H1 (cell line): ENCODE results near the gene COQ2. TPM values are rescaled to one million over a fixed set of nuclear protein-coding genes. Genes with fewer than 3 reads are reported as not detected.

Source experiments
- FOSL1 ChIP-seq: IDR thresholded peaks from 2 replicates; pipeline ENCODE4 v1.6.1; 2011; ENCODE audit warnings: mild to moderate bottlenecking, low read depth, low read length, moderate library complexity; ENCODE audit not compliant: insufficient read depth
- JUN ChIP-seq: IDR thresholded peaks from 2 replicates; pipeline ENCODE4 v1.6.1; 2011; ENCODE audit warnings: low read depth, mild to moderate bottlenecking, improper control_type of control experiment, low read length
- POLR2A ChIP-seq, 2 experiments: IDR thresholded peaks; 1 replicate in 1 of 2; 2 replicates in 1 of 2; pipeline ENCODE4 v1.6.1; 2011; ENCODE audit warnings: low read depth in 2 of 2, low read length in 2 of 2, mild to moderate bottlenecking in 2 of 2; ENCODE audit errors: control extremely low read depth in 1 of 2
- SAP30 ChIP-seq: fragments of 300-600 bp; sonication (generic); IDR thresholded peaks from 2 replicates; pipeline ENCODE4 v1.7.1; 2012; ENCODE audit warnings: low read length, moderate library complexity, mild to moderate bottlenecking, inconsistent platforms; ENCODE audit not compliant: insufficient read depth, insufficient replicate concordance
- ZNF274 ChIP-seq: IDR thresholded peaks from 2 replicates; pipeline ENCODE4 v1.7.0; 2012; ENCODE audit warnings: low read length, borderline replicate concordance; ENCODE audit errors: extremely low read depth
- polyA plus RNA-seq, 7 experiments: library from polyadenylated mRNA; depleted of rRNA in 3 of 7; stranded (reverse) in 5 of 7; unstranded in 2 of 7; fragments of >200 nt in 5 of 7; fragments of 200-250 nt in 2 of 7; gene quantifications; 1 replicate in 5 of 7; 2 replicates in 1 of 7; 4 replicates in 1 of 7; pipeline versions ENCODE4 v1.2.1 to v1.2.3, GENCODE V29; 2011 to 2013; ENCODE audit warnings: missing spikeins in 2 of 7, mixed read lengths in 2 of 7
- total RNA-seq: library from RNA; stranded (reverse); fragmentation: NEBNext Ultra II Directional; extraction: Animal tissue kit (Norgen Biotek cat#: 25700); gene quantifications from 2 replicates; pipeline ENCODE4 v1.2.1, GENCODE V29; 2021
- TF ChIP-seq, protein P1 (sequence below): IDR thresholded peaks from 2 replicates; pipeline ENCODE4 v1.6.1; 2012; ENCODE audit warnings: inconsistent platforms

COQ2 gene
- total and polyA plus RNA-seq, 2 of the 8 experiments (the other 6 are each of a cell fraction or from before 2014, with no cell fraction given), result 21.5 to 22.9 TPM

DNA sequence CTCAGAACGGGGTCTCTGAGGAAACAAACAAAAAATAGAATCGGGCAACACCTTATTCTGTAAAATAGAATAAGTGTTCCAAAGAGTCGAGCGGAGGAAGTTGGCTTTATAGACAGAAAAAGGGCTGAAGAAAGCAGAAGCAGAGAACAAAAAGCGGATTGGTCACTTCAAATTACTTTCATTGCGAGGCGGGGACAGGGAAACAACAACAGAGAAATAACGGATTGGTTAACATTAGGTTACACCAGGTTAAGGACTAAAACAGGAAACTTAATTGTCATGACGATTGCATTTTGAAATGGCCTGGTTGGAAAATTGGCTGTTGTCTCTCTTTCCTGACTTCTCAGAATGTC is 433 bp upstream of the COQ2 start (continued):
- TF ChIP-seq, protein P1, sequence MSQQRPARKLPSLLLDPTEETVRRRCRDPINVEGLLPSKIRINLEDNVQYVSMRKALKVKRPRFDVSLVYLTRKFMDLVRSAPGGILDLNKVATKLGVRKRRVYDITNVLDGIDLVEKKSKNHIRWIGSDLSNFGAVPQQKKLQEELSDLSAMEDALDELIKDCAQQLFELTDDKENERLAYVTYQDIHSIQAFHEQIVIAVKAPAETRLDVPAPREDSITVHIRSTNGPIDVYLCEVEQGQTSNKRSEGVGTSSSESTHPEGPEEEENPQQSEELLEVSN, result no peak
- no peak for TF ChIP-seq POLR2A (IDR thresholded peaks at IDR 0.05; ENCODE audit: control extremely low read depth in 1 of 2, low read depth in 2 of 2, low read length in 2 of 2)
- TF ChIP-seq ZNF274, result no peak
- TF ChIP-seq SAP30, result no peak
- no peak for TF ChIP-seq JUN
- no peak for TF ChIP-seq FOSL1
